ENCODE data around the gene COL5A1.

DNA sequence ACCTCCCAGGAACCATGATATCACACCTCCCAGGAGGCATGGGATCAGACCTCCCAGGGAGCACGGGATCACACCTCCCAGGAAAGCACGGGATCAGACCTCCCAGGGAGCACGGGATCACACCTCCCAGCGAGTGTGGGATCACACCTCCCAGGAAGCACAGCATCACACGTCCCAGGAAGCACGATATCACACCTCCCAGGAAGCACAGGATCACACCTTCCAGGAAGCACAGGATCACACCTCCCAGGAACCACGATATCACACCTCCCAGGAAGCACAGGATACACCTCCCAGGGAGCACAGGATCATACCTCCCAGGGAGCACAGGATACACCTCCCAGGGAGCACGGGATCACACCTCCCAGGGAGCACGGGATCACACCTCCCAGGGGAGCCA lies 209.0 kb downstream of the COL5A1 start:
- TF ChIP-seq, protein P1, sequence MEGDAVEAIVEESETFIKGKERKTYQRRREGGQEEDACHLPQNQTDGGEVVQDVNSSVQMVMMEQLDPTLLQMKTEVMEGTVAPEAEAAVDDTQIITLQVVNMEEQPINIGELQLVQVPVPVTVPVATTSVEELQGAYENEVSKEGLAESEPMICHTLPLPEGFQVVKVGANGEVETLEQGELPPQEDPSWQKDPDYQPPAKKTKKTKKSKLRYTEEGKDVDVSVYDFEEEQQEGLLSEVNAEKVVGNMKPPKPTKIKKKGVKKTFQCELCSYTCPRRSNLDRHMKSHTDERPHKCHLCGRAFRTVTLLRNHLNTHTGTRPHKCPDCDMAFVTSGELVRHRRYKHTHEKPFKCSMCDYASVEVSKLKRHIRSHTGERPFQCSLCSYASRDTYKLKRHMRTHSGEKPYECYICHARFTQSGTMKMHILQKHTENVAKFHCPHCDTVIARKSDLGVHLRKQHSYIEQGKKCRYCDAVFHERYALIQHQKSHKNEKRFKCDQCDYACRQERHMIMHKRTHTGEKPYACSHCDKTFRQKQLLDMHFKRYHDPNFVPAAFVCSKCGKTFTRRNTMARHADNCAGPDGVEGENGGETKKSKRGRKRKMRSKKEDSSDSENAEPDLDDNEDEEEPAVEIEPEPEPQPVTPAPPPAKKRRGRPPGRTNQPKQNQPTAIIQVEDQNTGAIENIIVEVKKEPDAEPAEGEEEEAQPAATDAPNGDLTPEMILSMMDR (IDR thresholded peaks at IDR 0.05; ENCODE audit: low read depth, low read length), result no peak
- no peak for TF ChIP-seq EZH2phosphoT487 (IDR thresholded peaks at IDR 0.05; ENCODE audit: low read depth)
